HEK293T (cell line): ENCODE results near the gene TRIM17.

Experiments
- CTCF ChIA-PET: fragments of 350-600 bp; formaldehyde crosslinking; extraction: SDS; loops from one replicate; lab custom pipeline; 2021; ENCODE audit warnings: antibody characterized with exemption, inconsistent platforms; lab: Yijun Ruan, JAX
- POLR2A ChIA-PET: fragments of 350-600 bp; formaldehyde crosslinking; extraction: SDS; loops from one replicate; lab custom pipeline; 2020; ENCODE audit warnings: antibody characterized with exemption, inconsistent platforms; lab: Yijun Ruan, JAX
- DNase-seq: peaks from one replicate; pipeline ENCODE4 v3.0.0; 2012; ENCODE audit warnings: mixed read lengths; ENCODE audit errors: extremely low spot score
- ARNT ChIP-seq: fragments of 450-650 bp; IDR thresholded peaks from 2 replicates; pipeline ENCODE4 v1.6.1; 2017; ENCODE audit warnings: mild to moderate bottlenecking
- BHLHE40 ChIP-seq: fragments of 450-650 bp; IDR thresholded peaks from 2 replicates; pipeline ENCODE4 v1.6.1; 2016; ENCODE audit warnings: mild to moderate bottlenecking, moderate library complexity, borderline replicate concordance
- CTBP1 ChIP-seq: fragments of 450-650 bp; IDR thresholded peaks from 2 replicates; pipeline ENCODE4 v1.6.1; 2016; ENCODE audit warnings: borderline replicate concordance
- ELF4 ChIP-seq: fragments of 450-650 bp; IDR thresholded peaks from 2 replicates; pipeline ENCODE4 v1.6.1; 2017; ENCODE audit warnings: antibody characterized with exemption
- FOXA1 ChIP-seq: fragments of 450-650 bp; IDR thresholded peaks from 2 replicates; pipeline ENCODE4 v1.6.1; 2016; ENCODE audit warnings: mild to moderate bottlenecking
- FOXK2 ChIP-seq: fragments of 450-650 bp; IDR thresholded peaks from 2 replicates; pipeline ENCODE4 v1.6.1; 2016; ENCODE audit warnings: mild to moderate bottlenecking
- FOXM1 ChIP-seq: fragments of 450-650 bp; IDR thresholded peaks from 2 replicates; pipeline ENCODE4 v1.6.1; 2017; ENCODE audit warnings: mild to moderate bottlenecking, borderline replicate concordance
- HDGF ChIP-seq: fragments of 450-650 bp; IDR thresholded peaks from 2 replicates; pipeline ENCODE4 v1.6.1; 2017; ENCODE audit warnings: antibody characterized with exemption, borderline replicate concordance
- L3MBTL2 ChIP-seq: fragments of 450-650 bp; conservative IDR thresholded peaks from 2 replicates; pipeline ENCODE4 v1.6.1; 2016; ENCODE audit warnings: mild to moderate bottlenecking
- LEF1 ChIP-seq: fragments of 450-650 bp; IDR thresholded peaks from 2 replicates; pipeline ENCODE4 v1.6.1; 2017; ENCODE audit warnings: mild to moderate bottlenecking, borderline replicate concordance
- NFRKB ChIP-seq: fragments of 450-650 bp; IDR thresholded peaks from 2 replicates; pipeline ENCODE4 v1.6.1; 2016; ENCODE audit warnings: mild to moderate bottlenecking, moderate library complexity
- PKNOX1 ChIP-seq: fragments of 450-650 bp; IDR thresholded peaks from 2 replicates; pipeline ENCODE4 v1.6.1; 2016
- SP1 ChIP-seq: fragments of 450-650 bp; IDR thresholded peaks from 2 replicates; pipeline ENCODE4 v1.6.1; 2017
- SUZ12 ChIP-seq: fragments of 450-650 bp; IDR thresholded peaks from 2 replicates; pipeline ENCODE4 v1.6.1; 2016; ENCODE audit warnings: mild to moderate bottlenecking
- TARDBP ChIP-seq: fragments of 450-650 bp; IDR thresholded peaks from 2 replicates; pipeline ENCODE4 v1.6.1; 2016
- ZNF384 ChIP-seq: fragments of 450-650 bp; IDR thresholded peaks from 2 replicates; pipeline ENCODE4 v1.6.1; 2016

Gene TRIM17

GRCh38 chr1:228361314-228362140 lies 55.1 kb downstream of the TRIM17 start:
- ChIA-PET CTCF (interaction anchor here (0.8 kb wide), 1 partner anchor 17 kb away, joined by 3 read pairs; no protein-coding TSS in a partner anchor), POLR2A (no interaction called here)
- DNase-seq, result no peak
- no peak for TF ChIP-seq FOXK2
- no peak for TF ChIP-seq ELF4
- no peak for TF ChIP-seq NFRKB
- TF ChIP-seq PKNOX1, result no peak
- TF ChIP-seq BHLHE40, result no peak
- no peak for TF ChIP-seq CTBP1
- TF ChIP-seq TARDBP, result no peak
- no peak for TF ChIP-seq SUZ12
- TF ChIP-seq ARNT, result no peak
- no peak for TF ChIP-seq SP1
- TF ChIP-seq FOXM1, result no peak
- no peak for TF ChIP-seq LEF1
- TF ChIP-seq HDGF, result no peak
- TF ChIP-seq ZNF384, result no peak
- no peak for TF ChIP-seq FOXA1

GRCh38 chr1:228360533-228361313 lies 55.9 kb downstream of the TRIM17 start:
- CTCF ChIA-PET, result interaction anchor here (0.8 kb wide), 1 partner anchor 18 kb away, joined by 3 read pairs; no protein-coding TSS in a partner anchor
- DNase-seq, result no peak
- POLR2A ChIA-PET, result no interaction called here
- TF ChIP-seq NFRKB (no peak), PKNOX1 (no peak), SUZ12 (no peak), CTBP1 (no peak), FOXM1 (no peak), L3MBTL2 (no peak), FOXK2 (no peak)

GRCh38 chr1:228359613-228360532 lies 56.8 kb downstream of the TRIM17 start:
- CTCF ChIA-PET, result no interaction called here
- POLR2A ChIA-PET, result no interaction called here
- TF ChIP-seq L3MBTL2, result no peak
- TF ChIP-seq CTBP1, result no peak
- no peak for TF ChIP-seq PKNOX1
- no peak for TF ChIP-seq SUZ12
- TF ChIP-seq LEF1, result no peak
- no peak for TF ChIP-seq FOXM1
- no peak for TF ChIP-seq ARNT
- TF ChIP-seq ZNF384, result no peak
- no peak for TF ChIP-seq NFRKB
- TF ChIP-seq FOXK2, result no peak
- no peak for TF ChIP-seq BHLHE40
- TF ChIP-seq FOXA1, result no peak
- no peak for TF ChIP-seq ELF4
- TF ChIP-seq HDGF, result no peak
- no peak for TF ChIP-seq SP1
- TF ChIP-seq TARDBP, result no peak
- DNase-seq, result no peak

GRCh38 chr1:228358764-228359612 lies 57.7 kb downstream of the TRIM17 start:
- TF ChIP-seq LEF1, result no peak
- no peak for TF ChIP-seq ARNT
- ChIA-PET CTCF (no interaction called here), POLR2A (no interaction called here)
- no peak for DNase-seq
